ENCODE data around the gene ANKRD13B. TPM values are rescaled to one million over a fixed set of nuclear protein-coding genes. Genes with fewer than 3 reads are reported as not detected.
"Not testable (repeated sequence)": the region's sequence is repeated elsewhere in the genome, so short reads cannot be mapped to it uniquely, and the experiment has no call there.

Gene ANKRD13B
- total RNA-seq, 1 experiment from 2014 or later: 3.8 TPM

DNA sequence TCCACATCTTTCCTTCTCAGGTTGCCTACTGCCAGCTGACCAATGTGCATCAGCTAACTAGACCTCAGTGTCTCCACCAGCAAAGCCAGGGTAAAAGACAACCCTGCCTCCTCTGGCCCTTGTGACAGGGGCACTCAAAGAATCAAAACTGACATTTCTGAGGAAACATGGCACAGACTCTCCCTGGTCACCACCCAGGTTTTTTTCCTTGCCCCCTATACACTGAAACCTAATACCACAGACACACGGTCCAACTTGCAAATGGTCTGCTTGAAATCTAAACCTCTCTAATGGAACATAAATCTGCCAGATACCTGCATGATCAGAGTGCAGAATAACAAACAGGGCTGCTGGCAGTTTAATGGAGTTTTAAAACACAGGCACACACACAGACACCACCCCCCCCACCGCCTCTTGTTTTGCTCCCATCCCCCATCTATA lies 49.3 kb downstream of the ANKRD13B start:
- DNase-seq (ENCODE audit: low spot score): no peak

DNA sequence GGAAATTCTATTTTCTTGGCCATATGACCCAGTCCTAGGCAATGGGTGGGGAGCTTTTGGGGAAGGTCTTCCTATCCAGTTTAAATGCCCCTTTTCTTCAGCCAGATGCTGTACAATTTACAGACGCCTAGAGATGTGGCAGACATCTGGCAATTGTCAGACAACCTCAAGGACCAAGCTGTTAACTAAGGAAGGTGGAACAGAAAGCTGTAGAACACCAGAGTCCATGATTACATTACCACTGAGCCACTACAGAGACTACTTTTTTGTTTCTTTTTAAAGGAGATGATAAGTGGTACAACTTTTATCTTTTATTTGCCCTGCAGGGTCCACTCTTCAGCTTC lies 50.9 kb downstream of the ANKRD13B start:
- DNase-seq (ENCODE audit: low spot score): no peak

DNA sequence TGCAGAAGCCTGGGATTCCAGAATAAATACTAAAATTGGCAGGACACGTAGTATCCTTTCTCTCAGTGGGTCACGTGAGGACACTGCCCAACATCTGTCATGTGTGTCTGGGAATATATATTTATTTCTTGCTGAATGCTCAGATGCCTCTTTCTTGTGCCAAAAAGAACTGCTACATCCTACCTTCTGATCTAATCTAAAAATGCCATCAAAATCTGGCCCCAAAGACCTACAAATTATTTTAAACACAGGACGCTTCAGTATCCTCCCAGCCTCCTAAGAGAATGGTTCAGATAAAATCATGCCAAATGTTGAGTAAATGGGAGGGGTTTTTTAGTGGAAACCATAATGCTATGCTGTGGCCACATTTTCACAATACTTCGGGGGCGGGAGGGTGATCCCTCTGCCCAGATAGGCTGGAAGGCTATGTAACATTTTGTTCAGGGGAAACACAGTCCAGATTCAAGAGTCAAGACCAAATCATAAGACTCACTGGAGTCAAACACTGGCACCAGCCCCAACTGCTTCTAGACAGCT lies 52.7 kb downstream of the ANKRD13B start:
- no peak for DNase-seq (ENCODE audit: low spot score)

DNA sequence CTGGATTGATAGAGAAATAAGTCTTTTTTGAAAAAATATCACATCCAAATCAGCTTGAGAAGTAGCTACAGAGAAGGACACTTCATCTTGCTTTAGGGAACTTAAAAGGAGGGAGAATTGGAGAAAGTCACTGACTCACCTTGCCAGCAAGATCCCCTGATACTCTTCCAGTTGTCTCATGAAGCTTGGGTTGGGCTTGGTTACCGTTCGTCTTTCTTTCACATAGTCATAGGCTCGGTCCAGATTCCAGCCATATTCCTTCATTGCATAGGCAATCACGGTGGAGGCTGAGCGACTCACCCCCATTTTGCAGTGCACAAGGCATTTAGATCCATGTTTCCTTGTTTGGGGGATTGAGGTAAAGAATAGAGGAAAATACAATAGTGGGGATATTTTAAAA lies 55.1 kb downstream of the ANKRD13B start:
- no peak for DNase-seq (ENCODE audit: low spot score)

DNA sequence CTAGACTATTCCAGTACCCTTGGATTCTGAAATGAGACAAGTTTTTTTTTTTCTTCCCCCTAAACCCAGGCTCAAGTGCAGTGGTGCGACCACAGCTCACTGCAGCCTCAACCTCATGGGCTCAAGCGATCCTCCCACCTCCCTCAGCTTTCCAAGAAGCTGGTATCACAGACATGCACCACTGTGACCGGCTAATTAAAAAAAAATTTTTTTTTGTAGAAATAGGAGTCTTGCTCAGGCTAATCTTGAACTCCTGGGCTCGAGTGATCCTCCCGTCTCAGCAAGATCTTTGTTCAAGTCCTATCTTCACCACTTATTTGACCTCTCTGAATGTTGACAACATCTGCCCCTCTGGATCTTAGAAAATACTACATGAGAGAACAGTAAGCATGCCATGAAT lies 56.4 kb downstream of the ANKRD13B start:
- DNase-seq (ENCODE audit: low spot score): no peak

DNA sequence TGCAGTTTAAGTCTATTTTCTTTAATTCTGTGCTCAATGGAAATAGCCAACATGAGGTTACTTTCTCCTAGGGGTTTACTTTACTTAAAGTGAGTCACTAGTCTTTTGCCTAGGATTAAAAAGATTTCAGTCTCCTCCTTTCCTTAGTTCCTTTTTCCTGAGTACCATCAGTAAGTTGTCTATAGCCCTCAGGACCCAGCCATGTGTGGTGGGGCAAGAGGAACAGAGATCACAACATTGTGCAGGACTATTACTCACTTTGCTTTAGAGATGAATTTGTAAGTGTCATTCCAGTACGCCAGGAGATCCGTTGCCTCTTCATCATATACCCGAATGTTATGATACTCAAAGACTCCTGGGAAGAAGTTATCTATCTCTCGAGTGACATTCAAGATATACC lies 57.5 kb downstream of the ANKRD13B start:
- no peak for DNase-seq (ENCODE audit: low spot score)

DNA sequence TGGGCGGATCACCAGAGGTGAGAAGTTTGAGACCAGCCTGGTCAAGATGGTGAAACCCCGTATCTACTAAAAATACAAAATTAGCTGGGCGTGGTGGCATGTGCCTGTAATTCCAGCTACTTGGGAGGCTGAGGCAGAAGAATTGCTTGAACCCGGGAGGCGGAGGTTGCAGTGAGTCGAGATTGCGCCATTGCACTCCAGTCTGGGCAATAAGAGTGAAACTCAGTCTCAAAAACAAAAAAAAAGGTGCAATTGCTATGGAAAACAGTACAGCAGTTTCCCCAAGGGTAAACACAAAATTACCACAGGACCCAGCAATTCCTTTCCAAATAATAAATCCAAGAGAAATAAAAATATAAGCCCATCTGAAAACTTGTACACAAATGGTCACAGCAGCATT lies 59.0 kb downstream of the ANKRD13B start:
- not testable (repeated sequence) for DNase-seq (ENCODE audit: low spot score)

DNA sequence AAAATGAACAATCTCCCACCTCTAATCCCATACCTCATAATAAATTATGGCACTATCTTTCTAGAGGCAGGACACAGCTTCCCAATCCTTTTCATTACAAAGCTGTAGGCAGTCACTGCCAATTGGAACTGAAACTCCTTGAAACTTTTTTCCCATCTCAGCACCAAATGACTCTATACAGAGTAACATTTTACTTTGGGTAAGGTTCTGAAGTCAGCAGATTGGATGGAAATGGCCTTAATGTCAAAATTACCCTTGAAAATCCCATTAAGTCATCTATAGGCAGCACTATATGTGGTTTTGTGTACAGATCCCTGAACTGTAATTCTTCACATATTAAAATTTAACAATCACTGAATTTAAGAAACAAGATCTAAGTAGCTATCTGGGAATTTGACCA lies 60.0 kb downstream of the ANKRD13B start:
- DNase-seq (ENCODE audit: low spot score): no peak

DNA sequence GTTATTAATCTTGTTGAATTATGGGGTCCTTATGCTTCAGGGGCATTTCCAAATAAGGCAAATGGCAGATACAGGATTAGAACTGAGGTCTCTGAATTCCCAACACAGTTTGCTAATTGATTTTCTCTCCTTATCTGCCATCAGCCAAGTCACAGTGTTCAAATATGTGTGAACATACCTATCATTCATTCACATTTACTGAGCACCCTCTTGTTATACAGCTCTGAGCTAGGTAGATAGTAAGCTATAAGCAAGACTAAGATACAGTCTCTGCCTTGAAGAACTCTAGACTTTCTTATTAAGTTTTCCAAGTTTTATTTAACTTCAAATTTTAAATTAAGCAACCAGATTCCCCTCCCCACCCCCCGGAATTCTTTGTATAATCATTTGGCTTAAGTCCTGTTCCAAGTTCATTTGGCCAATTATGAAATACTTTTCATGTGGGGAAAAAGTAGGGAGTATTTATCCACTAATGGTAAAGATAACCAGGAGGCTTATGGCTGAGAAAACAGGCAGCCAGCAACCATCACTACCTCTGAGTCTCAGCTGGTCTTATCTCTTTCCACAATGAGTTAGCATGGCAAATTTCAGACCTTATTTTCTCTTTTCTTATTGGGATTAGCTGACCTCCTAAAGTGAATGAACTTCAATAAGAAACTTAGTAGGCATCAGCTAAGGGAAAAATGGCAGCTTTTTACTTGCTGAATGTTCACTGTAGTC lies 61.2 kb downstream of the ANKRD13B start:
- no peak for DNase-seq (ENCODE audit: low spot score)

DNA sequence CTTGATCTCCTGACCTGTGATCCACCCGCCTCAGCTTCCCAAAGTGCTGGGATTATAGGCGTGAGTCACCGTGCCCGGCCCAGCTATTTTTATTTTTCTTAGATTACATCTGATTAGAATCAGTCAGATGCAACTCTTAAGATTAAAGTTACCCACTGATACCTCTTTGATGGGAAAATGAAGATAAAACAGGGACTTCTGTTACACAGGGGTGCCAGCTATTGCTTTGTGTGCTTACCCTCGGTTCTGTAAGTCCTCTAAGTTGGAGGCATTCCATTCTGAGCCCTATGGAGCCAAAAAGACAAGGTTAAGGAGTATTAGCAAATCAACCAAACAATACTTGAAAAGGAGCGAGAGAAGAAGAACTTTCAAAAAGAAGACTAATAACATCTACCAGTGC lies 62.4 kb downstream of the ANKRD13B start:
- DNase-seq (ENCODE audit: low spot score): no peak

DNA sequence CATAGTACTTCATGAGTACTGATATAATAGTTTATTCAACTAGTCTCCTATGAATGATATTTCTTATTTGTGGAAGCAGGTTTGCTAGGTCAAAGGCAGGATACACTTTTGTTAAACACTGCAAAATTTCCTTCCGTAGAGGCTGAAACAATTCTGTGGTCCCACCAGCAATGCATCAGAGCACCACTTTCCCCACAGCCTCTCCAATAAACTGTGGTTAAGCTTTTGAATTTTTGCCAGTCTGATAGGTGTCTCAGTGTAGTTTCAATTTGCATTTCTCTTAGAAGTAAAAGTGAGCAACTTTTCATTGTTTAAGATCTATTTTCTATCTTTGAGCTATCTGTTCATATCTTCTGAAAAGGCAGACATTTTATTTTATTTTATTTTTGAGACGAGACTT lies 66.2 kb downstream of the ANKRD13B start:
- peak; percentile 39 for DNase-seq (ENCODE audit: low spot score)

DNA sequence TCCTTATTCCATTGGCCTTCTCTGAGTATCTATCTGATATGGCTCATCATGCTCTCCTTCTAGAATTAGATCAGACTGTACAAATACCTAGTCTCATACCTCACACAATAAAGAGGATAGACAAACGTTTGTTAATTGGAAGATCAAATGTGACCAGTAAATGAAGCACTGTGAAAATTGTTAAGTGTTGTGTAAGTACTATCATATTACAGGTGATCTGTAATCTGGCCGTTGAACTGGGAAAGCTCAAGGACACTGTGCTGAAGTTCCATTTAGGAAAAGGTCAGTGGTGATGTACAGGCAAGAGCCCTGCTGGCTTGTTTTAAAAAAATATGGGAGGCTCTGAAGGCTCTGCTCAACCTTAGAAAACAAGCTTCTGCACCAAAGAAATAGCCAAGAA lies 68.3 kb downstream of the ANKRD13B start:
- no peak for DNase-seq (ENCODE audit: low spot score)

DNA sequence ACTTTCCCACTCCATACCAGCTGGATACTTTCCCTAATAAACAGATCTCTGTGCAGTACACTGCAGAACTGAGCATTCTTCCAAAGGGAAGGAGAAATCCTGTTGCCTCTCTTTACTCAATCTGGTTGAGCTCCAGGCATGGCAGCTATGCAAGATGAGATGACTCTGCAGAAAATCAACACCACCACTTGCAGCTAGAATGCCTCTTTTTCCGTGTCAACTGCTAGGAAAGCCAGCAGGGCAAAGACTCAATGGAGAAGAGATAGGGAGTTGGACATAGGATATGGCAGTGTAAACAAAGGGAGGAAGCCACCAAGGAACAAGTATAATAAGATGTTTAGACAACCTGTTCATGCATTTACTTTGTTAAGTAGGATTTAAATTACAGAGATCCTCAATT lies 70.2 kb downstream of the ANKRD13B start:
- DNase-seq (ENCODE audit: low spot score): peak; percentile 48

Other genes with a start within 250 kb of the ANKRD13B start
- 16.0 and 23.9 TPM in 2 replicates for gene TAOK1, start 202.8 kb upstream of the ANKRD13B start, total RNA-seq (2014; rRNA removed; shearing (Covaris generic))
- gene ABHD15, start 26.1 kb upstream of the ANKRD13B start, total RNA-seq (2014; rRNA removed; shearing (Covaris generic)): 6.2 and 8.6 TPM in 2 replicates
- 16.0 and 23.3 TPM in 2 replicates for gene TP53I13, start 24.4 kb upstream of the ANKRD13B start, total RNA-seq (2014; rRNA removed; shearing (Covaris generic))
- gene GIT1, start 3.5 kb upstream of the ANKRD13B start, total RNA-seq (2014; rRNA removed; shearing (Covaris generic)): 10.8 and 11.7 TPM in 2 replicates
- 0.14 and 1.2 TPM in 2 replicates for gene CORO6, start 29.8 kb downstream of the ANKRD13B start, total RNA-seq (2014; rRNA removed; shearing (Covaris generic))

Measured in H4 (cell line).